ENCODE data around the gene TARS1. TPM values are rescaled to one million over a fixed set of nuclear protein-coding genes. Genes with fewer than 3 reads are reported as not detected.

Gene TARS1
- total RNA-seq, 2 donors from 2014 or later = 41.2 to 74.1 TPM

DNA sequence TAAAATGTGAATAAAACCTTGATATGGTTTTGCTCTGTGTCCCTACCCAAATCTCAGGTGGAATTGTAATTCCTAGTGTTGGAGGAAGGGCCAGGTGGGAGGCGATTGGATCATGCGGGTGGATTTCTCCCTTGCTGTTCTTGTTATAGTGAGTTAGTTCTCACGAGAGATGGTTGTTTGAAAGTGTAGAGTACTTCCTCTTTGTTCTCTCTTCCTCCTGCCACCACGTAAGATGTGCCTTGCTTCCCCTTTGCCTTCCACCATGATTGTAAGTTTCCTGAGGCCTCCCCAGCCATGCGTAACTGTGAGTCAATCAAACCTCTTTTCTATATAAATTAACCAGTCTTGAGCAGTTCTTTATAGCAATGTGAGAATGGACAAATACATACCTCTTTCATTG is 34.9 kb downstream of the TARS1 start:
- Histone ChIP-seq H3K27ac (no peak overlapping the region), H3K4me1 (ENCODE audit: control insufficient read depth in 1 of 2, low read depth in 2 of 2) (no peaks in the 10 kb centered on the region), H3K4me3 (no peak overlapping the region), H3K36me3 (peaks cover 12% of the 10 kb centered on the region), H3K9me3 (no peaks in the 10 kb centered on the region), H3K27me3 (replicated peaks; ENCODE audit: insufficient read depth) (no peaks in the 10 kb centered on the region)
- TF ChIP-seq, protein P1, sequence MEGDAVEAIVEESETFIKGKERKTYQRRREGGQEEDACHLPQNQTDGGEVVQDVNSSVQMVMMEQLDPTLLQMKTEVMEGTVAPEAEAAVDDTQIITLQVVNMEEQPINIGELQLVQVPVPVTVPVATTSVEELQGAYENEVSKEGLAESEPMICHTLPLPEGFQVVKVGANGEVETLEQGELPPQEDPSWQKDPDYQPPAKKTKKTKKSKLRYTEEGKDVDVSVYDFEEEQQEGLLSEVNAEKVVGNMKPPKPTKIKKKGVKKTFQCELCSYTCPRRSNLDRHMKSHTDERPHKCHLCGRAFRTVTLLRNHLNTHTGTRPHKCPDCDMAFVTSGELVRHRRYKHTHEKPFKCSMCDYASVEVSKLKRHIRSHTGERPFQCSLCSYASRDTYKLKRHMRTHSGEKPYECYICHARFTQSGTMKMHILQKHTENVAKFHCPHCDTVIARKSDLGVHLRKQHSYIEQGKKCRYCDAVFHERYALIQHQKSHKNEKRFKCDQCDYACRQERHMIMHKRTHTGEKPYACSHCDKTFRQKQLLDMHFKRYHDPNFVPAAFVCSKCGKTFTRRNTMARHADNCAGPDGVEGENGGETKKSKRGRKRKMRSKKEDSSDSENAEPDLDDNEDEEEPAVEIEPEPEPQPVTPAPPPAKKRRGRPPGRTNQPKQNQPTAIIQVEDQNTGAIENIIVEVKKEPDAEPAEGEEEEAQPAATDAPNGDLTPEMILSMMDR (IDR thresholded peaks at IDR 0.05) = no peak
- ATAC-seq (ENCODE audit: insufficient number of reproducible peaks, low FRiP score, low read depth) (no peak), DNase-seq (ENCODE audit: low spot score) (no peak)

DNA sequence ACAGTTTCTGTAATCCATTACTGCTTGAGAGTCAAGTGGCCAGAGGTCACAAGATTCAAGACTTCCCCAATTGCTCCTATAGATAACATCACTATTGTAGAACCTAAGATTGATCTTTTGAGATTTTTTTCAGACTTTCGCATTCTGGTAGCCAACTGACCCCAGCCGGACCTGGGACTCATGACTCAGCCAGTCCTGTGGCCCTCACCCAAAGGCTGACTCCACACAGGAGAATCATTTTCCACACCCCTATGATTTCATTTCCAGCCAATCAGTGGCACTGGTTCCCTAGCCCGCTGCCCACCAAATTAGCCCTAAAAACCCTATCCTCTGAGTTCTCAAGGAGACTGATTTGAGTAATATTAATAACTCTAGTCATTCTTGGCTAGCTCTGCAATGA is 36.2 kb downstream of the TARS1 start:
- no peak overlapping the region for H3K4me3 ChIP-seq
- H3K36me3 ChIP-seq = peaks cover 4% of the 10 kb centered on the region
- no peak overlapping the region for H3K27ac ChIP-seq
- TF ChIP-seq, protein P1 (IDR thresholded peaks at IDR 0.05) = no peak
- no peak for DNase-seq (ENCODE audit: low spot score)
- H3K9me3 ChIP-seq = no peaks in the 10 kb centered on the region
- ATAC-seq (ENCODE audit: insufficient number of reproducible peaks, low FRiP score, low read depth) = no peak
- no peaks in the 10 kb centered on the region for H3K4me1 ChIP-seq (ENCODE audit: control insufficient read depth in 1 of 2, low read depth in 2 of 2)
- H3K27me3 ChIP-seq (replicated peaks; ENCODE audit: insufficient read depth) = no peaks in the 10 kb centered on the region

DNA sequence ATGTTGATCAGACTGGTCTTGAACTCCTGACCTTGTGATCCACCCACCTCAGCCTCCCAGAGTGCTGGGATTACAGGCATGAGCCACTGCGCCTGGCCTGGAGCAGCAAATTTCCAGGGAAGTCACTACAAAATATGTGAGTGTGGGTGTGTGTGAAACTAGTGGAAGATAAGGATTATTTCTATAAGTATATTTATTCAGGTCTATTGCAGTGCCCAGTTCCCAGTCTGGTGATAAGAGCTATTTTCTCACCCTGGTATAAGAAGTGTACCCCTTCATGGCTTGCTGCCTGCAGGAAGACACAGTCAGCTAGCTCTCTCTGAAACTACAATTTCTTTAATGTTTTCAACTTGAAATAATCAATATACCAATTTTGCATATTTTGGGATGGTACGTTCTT is 37.1 kb downstream of the TARS1 start:
- TF ChIP-seq, protein P1 (IDR thresholded peaks at IDR 0.05) = no peak
- Histone ChIP-seq H3K4me3 (no peak overlapping the region), H3K36me3 (no peaks in the 10 kb centered on the region), H3K4me1 (ENCODE audit: control insufficient read depth in 1 of 2, low read depth in 2 of 2) (no peaks in the 10 kb centered on the region), H3K27ac (no peak overlapping the region), H3K9me3 (no peaks in the 10 kb centered on the region), H3K27me3 (replicated peaks; ENCODE audit: insufficient read depth) (no peaks in the 10 kb centered on the region)
- ATAC-seq (ENCODE audit: insufficient number of reproducible peaks, low FRiP score, low read depth) (no peak), DNase-seq (ENCODE audit: low spot score) (no peak)

DNA sequence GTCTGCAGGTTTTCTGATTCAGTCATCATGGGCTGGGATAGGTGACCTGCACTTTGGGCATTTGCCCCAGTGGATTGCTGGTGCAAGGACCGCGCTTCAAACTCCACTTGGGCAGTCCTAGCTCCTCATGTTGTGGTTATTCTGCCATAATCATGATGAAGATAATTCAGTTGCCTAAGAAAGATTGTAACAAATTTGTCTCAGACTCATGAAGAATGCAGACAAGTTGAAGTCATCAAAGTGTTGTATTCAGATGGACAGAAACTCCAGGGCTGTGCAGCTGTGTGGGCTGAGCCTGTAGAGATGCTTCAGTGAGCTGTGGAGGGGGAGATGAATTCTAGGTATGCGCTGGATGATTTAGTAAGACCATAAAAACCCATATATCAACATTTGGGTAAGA is 38.5 kb downstream of the TARS1 start:
- no peak for ATAC-seq (ENCODE audit: insufficient number of reproducible peaks, low FRiP score, low read depth)
- TF ChIP-seq, protein P1 (IDR thresholded peaks at IDR 0.05) = no peak
- Histone ChIP-seq H3K4me3 (no peak overlapping the region), H3K27ac (no peak overlapping the region), H3K4me1 (ENCODE audit: control insufficient read depth in 1 of 2, low read depth in 2 of 2) (no peaks in the 10 kb centered on the region), H3K27me3 (replicated peaks; ENCODE audit: insufficient read depth) (no peaks in the 10 kb centered on the region), H3K36me3 (no peaks in the 10 kb centered on the region), H3K9me3 (no peaks in the 10 kb centered on the region)
- DNase-seq (ENCODE audit: low spot score) = no peak

DNA sequence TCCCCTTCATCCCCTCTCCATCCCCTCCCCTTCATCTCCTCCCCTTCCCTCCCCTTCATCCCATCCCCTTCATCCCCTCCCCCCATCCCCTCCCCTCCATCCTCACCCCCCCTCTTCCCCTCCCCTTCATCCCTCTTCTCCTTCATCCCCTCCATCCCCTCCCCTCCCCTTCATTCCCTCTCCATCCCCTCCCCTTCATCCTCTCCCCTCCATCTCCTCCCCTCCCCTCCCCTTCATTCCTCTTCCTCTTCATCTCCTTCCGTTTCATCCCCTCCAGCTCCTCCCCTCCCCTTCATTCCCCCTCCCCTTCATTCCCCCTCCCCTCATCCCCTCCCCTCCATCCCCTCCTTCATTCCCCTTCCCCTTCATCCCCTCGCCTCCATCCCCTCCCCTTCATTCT is 40.1 kb downstream of the TARS1 start:
- no peaks in the 10 kb centered on the region for H3K9me3 ChIP-seq
- H3K36me3 ChIP-seq = no peaks in the 10 kb centered on the region
- H3K27ac ChIP-seq = no peak overlapping the region
- no peak for ATAC-seq (ENCODE audit: insufficient number of reproducible peaks, low FRiP score, low read depth)
- DNase-seq (ENCODE audit: low spot score) = no peak
- TF ChIP-seq, protein P1 (IDR thresholded peaks at IDR 0.05) = no peak
- no peaks in the 10 kb centered on the region for H3K27me3 ChIP-seq (replicated peaks; ENCODE audit: insufficient read depth)
- no peak overlapping the region for H3K4me3 ChIP-seq
- no peaks in the 10 kb centered on the region for H3K4me1 ChIP-seq (ENCODE audit: control insufficient read depth in 1 of 2, low read depth in 2 of 2)
